HG03520 (cell line): Measurements from ENCODE around the gene PCDHB3.
"Not testable (repeated sequence)": the region's sequence is repeated elsewhere in the genome, so short reads cannot be mapped to it uniquely, and the experiment has no call there.

Experiments
- ATAC-seq: cut with Tn5 transposase; IDR thresholded peaks from one replicate; pipeline ENCODE4 v1.9.1; 2021; ENCODE audit warnings: mild to moderate bottlenecking, moderate library complexity; ENCODE audit not compliant: unreplicated experiment

Gene PCDHB3

GRCh38 chr5:141135718-141136266, 35.5 kb downstream of the PCDHB3 start:
- ATAC-seq, result no peak

GRCh38 chr5:141137346-141137745, 37.1 kb downstream of the PCDHB3 start:
- ATAC-seq, result not testable (repeated sequence)

- no peak for ATAC-seq
Measured at GRCh38 chr5:141149812-141150211, 49.5 kb downstream of the PCDHB3 start, which contains the start of gene PCDHB6. Gene PCDHB6, plus strand, starts transcription at chr5:141150057. Its CDS starts 201 bp downstream, at chr5:141150258.

- no peak for ATAC-seq
Measured at GRCh38 chr5:141150224-141150992, 50.1 kb downstream of the PCDHB3 start.

GRCh38 chr5:141150993-141151325, 50.7 kb downstream of the PCDHB3 start:
- no peak for ATAC-seq

- ATAC-seq, result not testable (repeated sequence)
Measured at GRCh38 chr5:141151632-141152031, 51.4 kb downstream of the PCDHB3 start.

- not testable (repeated sequence) for ATAC-seq
Measured at GRCh38 chr5:141152096-141152495, 51.8 kb downstream of the PCDHB3 start.
